Measurements from ENCODE around the gene ZDHHC11B.
"Not testable (repeated sequence)": the region's sequence is repeated elsewhere in the genome, so short reads cannot be mapped to it uniquely, and the experiment has no call there.

The ZDHHC11B gene

GRCh38 chr5:751992-752391, 32.5 kb downstream of the ZDHHC11B start:
- not testable (repeated sequence) for DNase-seq

GRCh38 chr5:751496-751895, 33.0 kb downstream of the ZDHHC11B start:
- DNase-seq: no peak

- not testable (repeated sequence) for DNase-seq
These were observed 34.3 kb downstream of the ZDHHC11B start for GRCh38 chr5:750226-750625.

GRCh38 chr5:749101-749670, 35.3 kb downstream of the ZDHHC11B start:
- no peak for DNase-seq

- not testable (repeated sequence) for DNase-seq
These were observed 36.2 kb downstream of the ZDHHC11B start for GRCh38 chr5:748011-748980.

GRCh38 chr5:747303-747844, 37.2 kb downstream of the ZDHHC11B start:
- not testable (repeated sequence) for DNase-seq

- no peak for DNase-seq
These were observed 38.2 kb downstream of the ZDHHC11B start for GRCh38 chr5:746258-746761.

- not testable (repeated sequence) for DNase-seq
These were observed 39.0 kb downstream of the ZDHHC11B start for GRCh38 chr5:745272-746142.

GRCh38 chr5:743696-744404, 40.7 kb downstream of the ZDHHC11B start:
- not testable (repeated sequence) for DNase-seq

GRCh38 chr5:742276-742675, 42.3 kb downstream of the ZDHHC11B start:
- DNase-seq: not testable (repeated sequence)

GRCh38 chr5:734145-734544, 50.4 kb downstream of the ZDHHC11B start:
- DNase-seq: not testable (repeated sequence)

- not testable (repeated sequence) for DNase-seq
These were observed 51.6 kb downstream of the ZDHHC11B start for GRCh38 chr5:732754-733454.

GRCh38 chr5:729225-729624, 55.3 kb downstream of the ZDHHC11B start:
- DNase-seq: not testable (repeated sequence)

GRCh38 chr5:727087-727486, 57.4 kb downstream of the ZDHHC11B start:
- not testable (repeated sequence) for DNase-seq

- not testable (repeated sequence) for DNase-seq
These were observed 60.7 kb downstream of the ZDHHC11B start for GRCh38 chr5:723865-724264.

- not testable (repeated sequence) for DNase-seq
These were observed 61.2 kb downstream of the ZDHHC11B start for GRCh38 chr5:723309-723708.

GRCh38 chr5:719379-719778, 65.2 kb downstream of the ZDHHC11B start:
- not testable (repeated sequence) for DNase-seq

- DNase-seq: no peak
These were observed 67.4 kb downstream of the ZDHHC11B start for GRCh38 chr5:717143-717542.

- not testable (repeated sequence) for DNase-seq
These were observed 67.8 kb downstream of the ZDHHC11B start for GRCh38 chr5:716740-717139.

- DNase-seq: not testable (repeated sequence)
These were observed 68.9 kb downstream of the ZDHHC11B start for GRCh38 chr5:715636-716035.

All from activated CD8-positive, alpha-beta memory T cell treated with anti-CD3 and anti-CD28 coated beads, Interleukin-2, amount 50 U/mL, for 4 hours (primary cell).